Endothelial cell of umbilical vein (primary cell): Measurements from ENCODE around the gene PSAT1. TPM values are rescaled to one million over a fixed set of nuclear protein-coding genes. Genes with fewer than 3 reads are reported as not detected.

ENCODE experiments used
- BruUV-seq: library from RNA; stranded (reverse); fragments of 400-500 nt; replicated peaks from 2 replicates; lab custom pipeline; 2021; lab: Mats Ljungman, UMichigan
- CTCF ChIA-PET: fragments of 300-600, 350-600 bp; sonication (Branson Sonifier 250); formaldehyde crosslinking; loops from one replicate; lab custom pipeline; 2021; ENCODE audit warnings: antibody characterized with exemption, inconsistent platforms; lab: Charles Lee
- POLR2A ChIA-PET: fragments of 300-600, 350-600 bp; sonication (Branson Sonifier 250); formaldehyde crosslinking; loops from one replicate; lab custom pipeline; 2021; ENCODE audit warnings: antibody characterized with exemption, inconsistent platforms; lab: Charles Lee
- DNase-seq: peaks from one replicate; pipeline ENCODE4 v3.0.0-alpha.2; 2011; ENCODE audit warnings: low read depth, low spot score
- FAIRE-seq: peaks from 2 replicates; lab custom pipeline; 2011; peaks lifted over from hg19 to GRCh38; lab: Jason Lieb, UNC
- H2AFZ ChIP-seq: 2 replicates; pipeline ENCODE4 v1.6.0; 2012; ENCODE audit warnings: low read depth, low read length, control low read depth, inconsistent platforms
- H3K27ac ChIP-seq: 2 replicates; pipeline ENCODE4 v1.5.1; 2011; ENCODE audit warnings: low read depth, mild to moderate bottlenecking, control low read depth, low read length, moderate library complexity; ENCODE audit not compliant: insufficient read depth
- H3K27me3 ChIP-seq, 2 experiments: 2 replicates each; pipeline versions ENCODE4 v1.6.0 to v1.6.1; 2011; ENCODE audit warnings: low read length in 2 of 2, mixed read lengths in 1 of 2; ENCODE audit not compliant: control insufficient read depth in 2 of 2, insufficient read depth in 2 of 2
- H3K36me3 ChIP-seq, 2 experiments: 2 replicates in 1 of 2; 3 replicates in 1 of 2; pipeline ENCODE4 v1.5.1; 2011; ENCODE audit warnings: low read length in 2 of 2, mild to moderate bottlenecking in 1 of 2, moderate library complexity in 1 of 2; ENCODE audit not compliant: control insufficient read depth in 2 of 2, insufficient read depth in 2 of 2; ENCODE audit errors: extremely low read depth in 1 of 2
- H3K4me1 ChIP-seq: 3 replicates; pipeline ENCODE4 v1.5.1; 2011; ENCODE audit warnings: mild to moderate bottlenecking, low read length; ENCODE audit not compliant: control insufficient read depth, insufficient read depth; ENCODE audit errors: extremely low read depth
- H3K4me2 ChIP-seq: 2 replicates; pipeline ENCODE4 v1.6.1; 2011; ENCODE audit warnings: low read length, control low read depth, mixed read lengths; ENCODE audit not compliant: insufficient read depth
- H3K4me3 ChIP-seq, 3 experiments: fragments of 200-600 bp in 1 of 3; sonication (generic), shearing (Covaris generic) in 1 of 3; replicated peaks in 1 of 3; 2 replicates each; pipeline ENCODE4 v1.5.1; 2011 to 2016; ENCODE audit warnings: control low read depth in 3 of 3, low read length in 3 of 3, mild to moderate bottlenecking in 2 of 3, inconsistent platforms in 1 of 3, low read depth in 1 of 3, moderate library complexity in 1 of 3; ENCODE audit not compliant: insufficient read depth in 1 of 3
- H3K79me2 ChIP-seq: 2 replicates; pipeline ENCODE4 v1.6.0; 2012; ENCODE audit warnings: low read length, inconsistent platforms; ENCODE audit not compliant: control insufficient read depth, insufficient read depth
- H3K9ac ChIP-seq: replicated peaks from 2 replicates; pipeline ENCODE3; 2011; ENCODE audit warnings: low read length, control low read depth; ENCODE audit not compliant: insufficient read depth; ENCODE audit errors: extremely low read depth
- H3K9me1 ChIP-seq: replicated peaks from 3 replicates; pipeline ENCODE4 v1.6.0; 2011; ENCODE audit warnings: mild to moderate bottlenecking, low read length; ENCODE audit not compliant: control insufficient read depth, insufficient read depth; ENCODE audit errors: extremely low read depth
- H3K9me3 ChIP-seq: replicated peaks from 2 replicates; pipeline ENCODE4 v1.5.1; 2012; ENCODE audit warnings: low read length, inconsistent platforms; ENCODE audit not compliant: control insufficient read depth, insufficient read depth
- H4K20me1 ChIP-seq: replicated peaks from 2 replicates; pipeline ENCODE3; 2011; ENCODE audit warnings: mild to moderate bottlenecking, low read length; ENCODE audit not compliant: control insufficient read depth, insufficient read depth; ENCODE audit errors: extremely low read depth
- CTCF ChIP-seq, 2 donors: IDR thresholded peaks; 1 replicate in 1 of 2; 2 replicates in 1 of 2; pipeline ENCODE4 v1.5.1; 2011; ENCODE audit warnings: low read length in 2 of 2, mild to moderate bottlenecking in 2 of 2, moderate library complexity in 2 of 2, control low read depth in 1 of 2, inconsistent platforms in 1 of 2, low read depth in 1 of 2; ENCODE audit not compliant: insufficient read depth in 1 of 2; ENCODE audit errors: extremely low read depth in 1 of 2
- EZH2 ChIP-seq: IDR thresholded peaks from 2 replicates; pipeline ENCODE4 v1.6.1; 2012; ENCODE audit warnings: borderline replicate concordance, low read depth, mild to moderate bottlenecking, moderate library complexity, low read length, inconsistent platforms; ENCODE audit not compliant: severe bottlenecking
- FOS ChIP-seq: IDR thresholded peaks from 2 replicates; pipeline ENCODE4 v1.6.1; 2011; ENCODE audit warnings: mild to moderate bottlenecking, low read length, moderate library complexity, borderline replicate concordance; ENCODE audit not compliant: insufficient read depth
- GATA2 ChIP-seq: IDR thresholded peaks from 2 replicates; pipeline ENCODE4 v1.7.0; 2011; ENCODE audit warnings: low read depth, mild to moderate bottlenecking, moderate library complexity, mixed read lengths, low read length; ENCODE audit not compliant: insufficient read length, insufficient read depth
- JUN ChIP-seq: IDR thresholded peaks from 2 replicates; pipeline ENCODE4 v1.6.1; 2011; ENCODE audit warnings: borderline replicate concordance, low read depth; ENCODE audit not compliant: insufficient read length, insufficient read depth
- MYC ChIP-seq: IDR thresholded peaks from one replicate; pipeline ENCODE4 v1.6.1; 2011; ENCODE audit warnings: mild to moderate bottlenecking, low read depth, low read length
- POLR2A ChIP-seq: IDR thresholded peaks from 2 replicates; pipeline ENCODE4 v1.6.1; 2012; ENCODE audit warnings: low read depth, mild to moderate bottlenecking, control low read depth, low read length
- POLR2AphosphoS5 ChIP-seq: IDR thresholded peaks from 2 replicates; pipeline ENCODE4 v1.6.1; 2012; ENCODE audit warnings: low read depth, mild to moderate bottlenecking, control low read depth, low read length, moderate library complexity; ENCODE audit not compliant: insufficient read depth
- dilution Hi-C: fragments of 300-500 bp; cut with MboI; formaldehyde crosslinking; loops from one replicate; pipeline ENCODE4 v1.15.0; 2019; ENCODE audit warnings: low sequenced_read_pairs; ENCODE audit not compliant: extremely low pct_ligation_motif_present
- intact Hi-C: fragments of 100-400 bp; cut with micrococcal nuclease; formaldehyde crosslinking; loops from one replicate; pipeline ENCODE4 v1.10.0; 2022
- polyA plus RNA-seq, 4 experiments: library from polyadenylated mRNA; depleted of rRNA in 3 of 4; stranded (reverse) in 3 of 4; unstranded in 1 of 4; fragments of >200 nt; gene quantifications; 2 replicates each; pipeline versions ENCODE4 v1.2.1 to v1.2.3, GENCODE V29; 2011 to 2012; ENCODE audit warnings: missing spikeins in 1 of 4
- total RNA-seq: library from RNA; stranded (reverse); gene quantifications from 2 replicates; pipeline ENCODE4 v1.2.3, GENCODE V29; 2021
- TF ChIP-seq, protein P1 (sequence below): IDR thresholded peaks from 2 replicates; pipeline ENCODE4 v1.6.1; 2011; ENCODE audit not compliant: insufficient read depth, insufficient read length

PSAT1 gene
- total and polyA plus RNA-seq, 2 donors (not counting 3 experiments of a cell fraction or from before 2014, with no cell fraction given) = 19.1 to 47.3 TPM

DNA sequence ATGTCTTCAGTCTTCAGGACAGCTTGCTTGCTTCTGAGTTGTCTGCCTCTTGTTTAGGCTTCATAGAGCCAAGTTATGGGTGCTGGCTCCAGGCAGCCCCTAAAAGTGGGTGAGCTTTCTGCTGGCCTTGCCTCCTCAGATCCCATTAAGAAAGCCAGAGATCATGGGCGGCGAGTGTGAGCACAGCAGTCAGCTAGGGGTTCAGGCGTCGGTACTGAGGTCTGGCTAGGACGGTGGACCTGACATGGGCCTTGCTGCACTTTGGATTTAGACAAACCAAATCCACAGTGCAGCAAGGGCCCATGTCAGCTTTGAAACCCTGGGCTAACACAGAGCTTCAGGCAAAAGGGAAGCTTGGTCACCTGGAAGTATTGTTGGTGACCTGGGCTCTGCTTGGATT is 17.6 kb downstream of the PSAT1 start:
- H4K20me1 ChIP-seq = no peaks in the 10 kb centered on the region
- intact Hi-C loops = no loop called here
- no peak for FAIRE-seq
- H3K4me2 ChIP-seq = no peak overlapping the region
- no TSS peak for BruUV-seq
- dilution Hi-C loops = no loop called here
- no peak overlapping the region for H2AFZ ChIP-seq
- H3K9ac ChIP-seq = no peak overlapping the region
- H3K9me3 ChIP-seq = no peaks in the 10 kb centered on the region
- H3K36me3 ChIP-seq = no peaks in the 10 kb centered on the region
- H3K9me1 ChIP-seq = no peaks in the 10 kb centered on the region
- H3K27ac ChIP-seq = no peak overlapping the region
- H3K27me3 ChIP-seq = no peaks in the 10 kb centered on the region
- ChIA-PET POLR2A (interaction anchor here (0.6 kb wide), 1 partner anchor 9 kb away, joined by 3 read pairs; no protein-coding TSS in a partner anchor), CTCF (interaction anchor here (1.4 to 2.2 kb wide), 2 partner anchors 52 to 55 kb away, joined by 4 to 8 read pairs; no protein-coding TSS in a partner anchor)
- H3K4me3 ChIP-seq = no peak overlapping the region
- peaks cover 2% of the 10 kb centered on the region for H3K4me1 ChIP-seq
- TF ChIP-seq CTCF (IDR thresholded peaks at IDR 0.05; ENCODE audit: extremely low read depth in 1 of 2, insufficient read depth in 1 of 2, low read depth in 1 of 2, low read length in 2 of 2) (no peak), JUN (no peak), FOS (no peak), POLR2A (no peak), GATA2 (no peak), POLR2AphosphoS5 (no peak), EZH2 (no peak), MYC (no peak)
- TF ChIP-seq, protein P1, sequence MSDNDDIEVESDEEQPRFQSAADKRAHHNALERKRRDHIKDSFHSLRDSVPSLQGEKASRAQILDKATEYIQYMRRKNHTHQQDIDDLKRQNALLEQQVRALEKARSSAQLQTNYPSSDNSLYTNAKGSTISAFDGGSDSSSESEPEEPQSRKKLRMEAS = no peak
- DNase-seq = no peak
- no peaks in the 10 kb centered on the region for H3K79me2 ChIP-seq
